ENCODE measurements around the gene CENPP. TPM values are rescaled to one million over a fixed set of nuclear protein-coding genes. Genes with fewer than 3 reads are reported as not detected.

Gene CENPP
- total RNA-seq, 1 experiment from 2014 or later = 19.6 TPM

GRCh38 chr9:92600462-92601261, 274.9 kb downstream of the CENPP start:
- in situ Hi-C loops (cut with HindIII; ENCODE audit: low sequenced_read_pairs) = no loop called here
- no peak for DNase-seq (ENCODE audit: low spot score)

DNA sequence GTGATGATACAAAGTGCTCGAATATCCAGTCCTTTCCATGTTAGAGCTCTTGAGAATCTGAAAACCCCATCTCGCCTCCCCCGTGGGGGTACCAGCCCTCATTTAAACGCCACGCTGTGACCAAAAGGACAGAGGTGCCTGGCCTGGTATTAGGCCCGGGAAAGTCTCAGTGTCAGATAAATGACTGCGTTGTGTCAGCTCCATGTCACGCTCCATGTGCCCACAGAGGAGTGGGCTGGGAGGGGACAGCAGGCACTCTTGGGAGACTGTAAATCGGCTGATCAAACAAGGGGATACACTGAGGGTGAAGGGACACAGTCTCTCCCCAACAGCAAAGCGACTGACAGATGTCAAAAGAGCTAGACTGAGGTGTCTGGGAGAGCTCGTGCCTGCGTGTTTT, 275.7 kb downstream of the CENPP start:
- no peak for DNase-seq (ENCODE audit: low spot score)
- in situ Hi-C loops (cut with HindIII; ENCODE audit: low sequenced_read_pairs) = no loop called here

- in situ Hi-C loops (cut with HindIII; ENCODE audit: low sequenced_read_pairs) = no loop called here
These were observed 276.7 kb downstream of the CENPP start for GRCh38 chr9:92602413-92602812.

DNA sequence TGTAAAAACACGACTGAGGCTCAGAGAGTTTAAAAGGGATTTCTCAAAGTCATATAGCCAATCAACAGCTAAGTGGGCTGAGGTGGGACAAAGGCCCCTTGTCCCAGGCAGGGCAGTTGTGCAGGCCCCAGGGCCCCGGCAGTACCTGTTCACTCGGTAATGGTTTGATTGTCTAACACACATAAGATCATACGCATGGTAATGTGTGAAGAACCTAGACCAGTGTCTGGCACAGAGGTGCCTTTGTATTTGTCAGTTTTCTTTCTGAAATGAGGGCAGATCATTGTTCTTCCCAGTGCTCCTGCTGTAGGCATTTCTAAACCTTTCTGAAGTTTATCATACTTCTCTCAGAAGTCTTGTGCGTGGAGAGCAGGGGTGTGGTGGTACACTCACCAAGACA, 277.3 kb downstream of the CENPP start:
- in situ Hi-C loops (cut with HindIII; ENCODE audit: low sequenced_read_pairs) = no loop called here
- no peak for DNase-seq (ENCODE audit: low spot score)

More at GRCh38 chr9:92602413-92602812, 276.7 kb downstream of the CENPP start:
- no peak for DNase-seq (ENCODE audit: low spot score)

GRCh38 chr9:92603990-92604389, 278.2 kb downstream of the CENPP start:
- in situ Hi-C loops (cut with HindIII; ENCODE audit: low sequenced_read_pairs) = no loop called here
- DNase-seq (ENCODE audit: low spot score) = no peak

DNA sequence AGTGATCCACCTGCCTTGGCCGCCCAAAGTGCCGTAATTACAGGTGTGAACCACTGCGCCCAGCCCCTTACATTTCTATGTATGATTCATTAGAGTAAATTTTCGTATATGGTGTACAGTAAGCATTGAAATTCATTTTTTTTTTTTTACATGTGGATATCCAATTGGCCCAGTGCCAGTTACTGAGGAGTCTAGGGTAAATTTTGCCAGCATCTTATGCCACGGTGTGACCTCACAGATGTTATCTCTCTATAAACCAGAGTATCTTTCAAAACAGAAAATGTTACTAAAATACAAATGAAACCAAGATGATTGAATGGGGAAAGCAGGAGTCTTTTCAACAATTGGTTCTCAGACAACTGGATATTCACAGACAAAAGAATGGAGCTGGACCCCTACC, 279.5 kb downstream of the CENPP start:
- in situ Hi-C loops (cut with HindIII; ENCODE audit: low sequenced_read_pairs) = no loop called here
- DNase-seq (ENCODE audit: low spot score) = no peak

DNA sequence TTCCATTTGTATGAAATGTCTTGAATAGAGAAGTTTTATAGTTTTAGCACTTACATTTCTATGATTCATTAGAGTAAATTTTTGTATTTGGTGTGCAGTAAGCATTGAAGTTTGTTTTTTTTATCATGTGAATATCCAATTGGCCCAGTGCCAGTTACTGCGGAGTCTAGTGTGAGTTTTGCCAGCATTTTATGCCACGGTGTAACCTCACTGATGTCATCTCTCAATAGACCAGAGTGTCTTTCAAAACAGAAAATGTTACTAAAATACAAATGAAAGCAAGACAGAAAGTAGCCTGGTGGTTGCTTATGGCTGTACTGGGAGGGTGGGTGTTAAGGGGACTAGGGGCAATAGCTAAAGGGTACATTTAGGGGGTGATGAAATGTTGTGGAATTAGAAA, 281.3 kb downstream of the CENPP start:
- in situ Hi-C loops (cut with HindIII; ENCODE audit: low sequenced_read_pairs) = no loop called here
- DNase-seq (ENCODE audit: low spot score) = peak; percentile 27

- in situ Hi-C loops (cut with HindIII; ENCODE audit: low sequenced_read_pairs) = no loop called here
- no peak for DNase-seq (ENCODE audit: low spot score)
These were observed 282.0 kb downstream of the CENPP start for GRCh38 chr9:92607773-92608172.

DNA sequence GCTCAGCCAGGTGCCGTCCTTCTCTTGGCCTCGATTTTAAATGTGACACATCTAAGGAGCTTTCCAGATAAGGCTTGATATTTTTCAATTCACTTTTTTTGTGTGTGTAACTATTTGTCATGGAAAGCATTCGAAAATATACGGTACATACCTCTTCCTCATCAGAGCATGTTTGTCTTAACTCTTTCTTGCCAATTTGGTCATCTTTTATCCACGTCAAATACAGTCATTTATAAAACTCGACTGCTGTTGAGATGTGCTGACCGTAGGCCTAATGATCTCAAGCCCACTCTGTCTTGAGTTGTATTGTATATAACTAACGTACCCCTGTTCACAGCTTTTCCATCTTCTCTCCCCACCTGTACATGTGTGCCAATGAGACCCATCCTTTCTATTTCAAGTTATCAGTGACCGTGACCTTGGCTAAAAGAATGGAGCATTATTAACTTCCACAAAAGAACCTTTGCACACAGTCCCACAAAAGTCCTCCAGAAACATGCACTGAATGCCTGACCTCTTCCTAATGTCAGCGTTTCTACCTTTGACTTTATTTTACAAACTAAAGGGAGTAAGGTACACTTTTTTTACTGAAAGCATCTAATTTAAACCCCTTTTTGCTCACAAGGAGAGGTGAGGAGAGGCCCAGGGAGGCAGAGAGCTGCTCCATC, 282.6 kb downstream of the CENPP start:
- no peak for DNase-seq (ENCODE audit: low spot score)
- in situ Hi-C loops (cut with HindIII; ENCODE audit: low sequenced_read_pairs) = no loop called here

DNA sequence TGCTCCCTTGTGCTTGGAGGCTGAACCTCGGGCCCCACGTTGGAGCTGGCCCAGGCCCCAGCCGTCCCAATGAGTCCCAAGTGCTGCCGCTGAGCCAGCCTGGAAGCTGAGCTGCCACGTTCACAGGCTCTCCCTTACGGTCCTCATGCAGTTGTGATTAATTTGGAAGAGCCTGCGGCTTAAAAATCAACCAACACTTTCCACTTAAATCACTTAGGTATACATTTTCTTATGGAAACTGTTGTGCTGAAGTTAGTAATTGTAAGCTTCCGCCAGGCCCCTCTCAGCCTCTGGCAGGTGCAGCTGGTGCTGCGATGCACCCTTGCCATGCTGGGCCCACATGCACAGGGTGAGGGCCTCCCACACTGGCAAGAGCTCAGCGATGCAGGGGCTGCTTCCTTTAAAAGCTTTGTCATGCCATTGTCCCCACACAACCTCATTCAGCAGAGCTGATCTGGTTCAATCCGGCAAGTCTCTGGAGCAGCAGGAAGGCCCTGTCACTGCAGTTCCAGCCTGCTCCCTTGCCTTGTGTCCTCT, 283.2 kb downstream of the CENPP start:
- peak; percentile 73 for DNase-seq (ENCODE audit: low spot score)
- in situ Hi-C loops (cut with HindIII; ENCODE audit: low sequenced_read_pairs) = no loop called here

DNA sequence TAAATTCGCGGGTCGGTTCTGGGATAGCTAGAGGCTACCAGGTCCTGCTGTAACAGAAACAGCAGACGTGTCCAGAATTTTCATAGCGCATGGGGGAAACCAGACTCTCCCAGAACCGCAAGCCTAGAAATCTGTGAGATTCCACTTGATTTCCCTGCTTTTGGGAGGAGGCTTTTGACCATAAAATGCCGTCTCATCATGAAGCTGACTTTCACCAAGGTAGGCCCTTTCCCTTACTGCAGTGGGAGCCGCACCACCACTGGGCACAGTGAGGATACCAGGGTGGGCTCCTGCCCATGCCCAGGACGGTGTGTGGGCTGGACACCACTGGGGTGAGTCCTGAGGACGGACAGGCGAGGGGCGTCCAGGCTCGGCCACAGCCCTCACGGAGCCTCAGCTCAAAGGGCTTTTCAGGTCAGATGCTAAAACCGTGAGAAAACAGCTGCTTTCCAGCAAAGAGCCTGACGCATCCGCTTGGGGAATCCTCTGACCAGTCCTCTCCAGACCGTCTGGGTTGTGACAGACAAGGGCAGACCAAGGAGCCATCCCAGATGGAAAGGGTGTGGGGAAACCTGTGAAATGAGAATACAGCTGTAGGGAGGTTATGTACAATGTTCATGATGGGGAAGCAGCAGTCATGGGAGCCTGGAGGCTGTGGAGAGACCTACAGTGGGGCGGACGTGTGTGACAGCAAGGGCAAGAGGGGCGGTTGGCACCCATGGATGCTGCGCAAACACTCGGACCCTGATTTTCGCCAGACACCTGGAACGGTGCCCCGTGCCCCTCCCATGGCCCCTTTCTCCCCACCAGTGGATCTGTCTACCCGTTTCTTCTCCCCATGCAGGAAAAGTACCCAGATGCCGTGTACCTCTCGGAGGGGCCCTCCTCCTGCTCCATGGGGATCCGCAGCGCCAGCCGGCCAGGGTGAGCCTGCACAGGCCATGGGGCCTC, 285.0 kb downstream of the CENPP start:
- in situ Hi-C loops (cut with HindIII; ENCODE audit: low sequenced_read_pairs) = no loop called here
- no peak for DNase-seq (ENCODE audit: low spot score)

DNA sequence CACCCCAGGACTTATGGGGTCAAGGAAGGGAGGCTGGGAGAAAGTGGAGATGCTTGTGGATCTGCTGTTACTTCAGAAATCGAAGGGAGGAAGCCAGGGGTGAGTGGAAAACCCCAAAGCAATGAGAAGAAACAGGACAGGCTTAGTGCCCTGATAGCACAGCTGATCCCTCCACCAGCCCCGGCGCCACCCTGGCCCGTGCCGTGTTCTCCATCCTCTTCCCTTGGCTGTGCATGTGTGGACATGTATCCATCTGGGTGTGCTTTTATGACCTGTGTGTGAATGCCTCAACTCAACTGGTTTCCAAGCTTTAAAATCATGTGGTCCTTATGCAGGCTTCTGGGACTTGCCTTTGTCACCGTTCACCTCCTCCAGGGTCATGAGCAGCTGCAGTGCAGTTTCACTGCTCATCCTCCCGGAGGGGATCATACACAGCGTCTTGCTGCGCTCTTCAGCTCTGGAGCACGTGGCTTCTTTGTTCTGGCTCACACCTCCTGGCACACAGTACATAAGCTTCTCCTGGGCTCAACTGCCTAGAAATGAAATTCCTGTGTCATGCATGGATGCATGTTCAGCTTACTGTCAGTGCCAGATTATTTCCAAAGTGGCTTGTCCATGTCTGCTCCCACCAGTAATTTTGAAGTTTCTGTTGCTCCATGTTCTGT, 286.0 kb downstream of the CENPP start:
- peak; percentile 72 for DNase-seq (ENCODE audit: low spot score)
- in situ Hi-C loops (cut with HindIII; ENCODE audit: low sequenced_read_pairs) = no loop called here

DNA sequence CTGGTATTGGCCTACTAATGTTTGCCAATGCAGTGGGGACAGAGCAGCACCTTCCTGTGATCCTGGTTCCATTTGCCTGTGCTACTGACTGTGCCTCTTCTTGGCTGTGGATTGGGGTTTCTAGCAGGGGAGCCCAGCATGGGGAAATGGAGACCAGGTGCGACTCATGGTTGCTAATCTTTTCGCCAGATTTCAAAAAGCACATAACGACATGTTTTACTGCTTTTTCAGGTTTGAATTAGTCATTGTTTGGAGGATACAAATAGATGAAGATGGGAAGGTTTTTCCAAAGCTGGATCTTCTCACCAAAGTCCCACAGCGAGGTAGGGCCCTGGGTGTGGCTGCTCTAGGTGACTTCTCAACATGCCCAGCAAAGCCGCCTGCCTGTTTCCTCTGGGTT, 286.5 kb downstream of the CENPP start:
- DNase-seq (ENCODE audit: low spot score) = peak; percentile 64
- in situ Hi-C loops (cut with HindIII; ENCODE audit: low sequenced_read_pairs) = no loop called here

GRCh38 chr9:92612816-92613215, 287.1 kb downstream of the CENPP start:
- in situ Hi-C loops (cut with HindIII; ENCODE audit: low sequenced_read_pairs) = no loop called here
- DNase-seq (ENCODE audit: low spot score) = no peak

DNA sequence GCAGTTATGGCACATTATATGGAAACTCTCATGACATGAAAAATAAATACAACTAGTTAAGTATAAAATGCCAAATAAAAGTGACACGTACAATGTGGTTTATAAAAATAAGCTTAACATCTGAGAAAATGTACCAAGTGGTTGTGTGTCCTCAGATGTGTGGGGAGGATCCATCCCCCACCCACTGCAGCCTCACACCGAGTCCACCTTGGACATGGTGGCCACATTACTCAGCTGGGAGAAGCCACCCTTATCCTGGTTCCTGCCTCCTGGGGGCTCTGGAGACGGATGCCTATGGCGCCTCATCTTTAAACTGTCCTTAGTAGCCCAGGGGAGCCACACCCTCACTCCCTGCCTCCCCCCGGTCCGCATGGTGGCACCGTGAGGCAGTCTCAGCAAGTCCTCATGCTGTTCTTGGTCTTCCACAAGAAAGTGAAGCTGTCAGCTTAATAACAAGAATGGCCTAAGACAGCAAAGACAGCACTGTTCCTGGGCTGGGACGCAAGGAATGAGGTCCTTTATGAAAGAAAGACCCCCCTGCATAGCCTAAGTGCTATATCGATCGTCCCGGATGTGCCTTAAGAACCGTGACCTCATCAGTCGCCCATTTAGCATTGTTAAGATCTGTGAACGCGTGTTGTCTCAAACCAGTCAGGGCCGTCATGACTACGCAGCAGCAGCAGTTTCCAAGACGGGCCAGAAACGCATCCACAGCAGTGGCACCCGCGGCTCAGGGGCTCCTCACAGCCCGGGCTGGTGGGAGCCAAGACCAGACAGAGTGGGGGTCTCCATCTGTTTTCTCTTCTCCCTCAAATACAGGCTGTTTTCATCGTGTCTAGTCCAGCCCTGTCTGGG, 287.7 kb downstream of the CENPP start:
- in situ Hi-C loops (cut with HindIII; ENCODE audit: low sequenced_read_pairs) = no loop called here
- no peak for DNase-seq (ENCODE audit: low spot score)

GRCh38 chr9:92614123-92614510, 288.4 kb downstream of the CENPP start:
- in situ Hi-C loops (cut with HindIII; ENCODE audit: low sequenced_read_pairs) = no loop called here
- no peak for DNase-seq (ENCODE audit: low spot score)

DNA sequence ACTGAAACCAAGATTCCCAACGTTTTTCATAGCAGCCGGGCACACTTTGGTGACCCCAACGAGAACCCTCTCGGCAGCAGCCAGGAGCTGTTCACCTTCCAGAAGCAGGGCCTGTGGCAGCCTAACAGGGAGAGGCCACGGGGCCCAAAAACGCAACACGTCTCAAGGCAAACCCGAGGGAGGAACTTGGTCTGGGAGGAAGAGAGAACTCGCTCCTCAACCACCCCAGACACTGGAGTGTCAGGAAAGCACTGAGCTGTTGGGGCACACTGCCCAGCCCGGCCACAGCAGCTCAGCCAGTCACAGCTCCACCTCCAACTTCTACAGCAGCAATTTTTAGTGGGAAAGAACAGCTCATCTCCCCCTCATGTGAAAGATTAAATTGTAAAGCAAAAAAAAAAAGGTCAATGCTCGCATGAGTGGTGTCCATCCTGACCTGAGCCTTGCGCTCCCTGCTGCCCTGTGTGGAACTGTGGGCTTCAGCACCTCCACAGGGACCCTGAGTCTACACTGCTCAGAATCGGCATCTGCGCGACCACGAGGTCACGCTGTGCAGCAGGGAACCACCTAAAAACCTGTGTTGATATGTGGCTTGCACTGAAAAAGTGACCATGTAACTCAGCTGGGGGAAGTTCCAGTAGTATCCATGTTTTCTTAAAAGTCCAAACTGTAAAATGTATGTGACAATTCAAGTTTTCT, 289.2 kb downstream of the CENPP start:
- no peak for DNase-seq (ENCODE audit: low spot score)
- in situ Hi-C loops (cut with HindIII; ENCODE audit: low sequenced_read_pairs) = no loop called here

DNA sequence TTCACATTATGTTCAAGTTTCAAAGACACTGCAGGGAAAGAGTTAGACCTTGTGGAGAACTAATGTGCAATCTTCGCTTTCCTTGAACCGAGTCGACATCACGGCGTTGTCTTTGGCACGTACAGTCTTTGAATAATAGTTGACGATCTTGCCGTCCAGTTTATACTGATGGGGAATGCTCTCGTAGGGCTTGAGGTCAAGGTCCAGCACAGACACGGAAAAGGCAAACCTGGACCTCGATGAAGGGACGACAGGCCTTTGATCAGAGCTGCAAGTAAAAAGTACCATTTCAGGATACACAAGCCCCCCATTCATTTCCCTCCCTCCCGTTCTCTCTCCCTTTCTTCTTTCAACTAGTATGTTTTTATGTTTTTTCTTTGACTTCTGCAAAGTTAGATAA, 290.0 kb downstream of the CENPP start:
- in situ Hi-C loops (cut with HindIII; ENCODE audit: low sequenced_read_pairs) = no loop called here
- DNase-seq (ENCODE audit: low spot score) = no peak
